Measurements from ENCODE around the gene GSTM1.

Gene GSTM1

DNA sequence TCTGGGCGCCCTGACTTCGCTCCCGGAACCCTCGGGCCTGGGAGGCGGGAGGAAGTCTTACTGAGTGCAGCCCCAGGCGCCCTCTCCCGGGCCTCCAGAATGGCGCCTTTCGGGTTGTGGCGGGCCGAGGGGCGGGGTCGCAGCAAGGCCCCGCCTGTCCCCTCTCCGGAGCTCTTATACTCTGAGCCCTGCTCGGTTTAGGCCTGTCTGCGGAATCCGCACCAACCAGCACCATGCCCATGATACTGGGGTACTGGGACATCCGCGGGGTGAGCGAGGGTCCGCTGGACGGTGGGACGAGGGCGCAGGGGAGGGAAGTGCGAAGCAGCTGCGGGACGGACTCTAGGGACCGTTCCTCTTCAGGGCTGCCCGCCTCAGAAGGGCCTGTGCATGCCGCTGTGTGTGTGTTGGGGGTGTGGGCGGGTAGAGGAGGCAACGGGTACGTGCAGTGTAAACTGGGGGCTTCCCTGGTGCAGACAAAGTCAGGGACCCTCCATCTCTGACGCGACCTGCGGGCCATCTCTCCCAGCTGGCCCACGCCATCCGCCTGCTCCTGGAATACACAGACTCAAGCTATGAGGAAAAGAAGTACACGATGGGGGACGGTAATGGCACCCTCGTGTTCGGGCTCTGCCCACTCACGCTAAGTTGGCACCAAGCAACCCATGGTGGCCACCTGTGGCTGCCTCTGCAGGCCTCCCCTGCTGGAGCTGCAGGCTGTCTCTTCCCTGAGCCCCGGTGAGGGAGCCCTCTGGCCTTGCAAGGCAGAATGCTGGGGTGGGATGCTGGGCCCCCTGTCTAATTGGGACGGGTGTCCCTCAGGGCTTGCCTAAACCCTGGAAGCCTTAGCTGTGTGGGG is at the start of gene GSTM1:
Gene GSTM1, plus strand, starts transcription at position 177 of the 859 bp plus-strand sequence. Its CDS starts 57 bp downstream, at position 234.
- no peak for DNase-seq

GRCh38 chr1:109639063-109639840 is 48.4 kb upstream of the GSTM1 start:
- no peak for DNase-seq

- no peak for DNase-seq
Observed at GRCh38 chr1:109639841-109640184, 47.8 kb upstream of the GSTM1 start.

GRCh38 chr1:109640285-109640865 is 47.2 kb upstream of the GSTM1 start:
- DNase-seq, result no peak

DNA sequence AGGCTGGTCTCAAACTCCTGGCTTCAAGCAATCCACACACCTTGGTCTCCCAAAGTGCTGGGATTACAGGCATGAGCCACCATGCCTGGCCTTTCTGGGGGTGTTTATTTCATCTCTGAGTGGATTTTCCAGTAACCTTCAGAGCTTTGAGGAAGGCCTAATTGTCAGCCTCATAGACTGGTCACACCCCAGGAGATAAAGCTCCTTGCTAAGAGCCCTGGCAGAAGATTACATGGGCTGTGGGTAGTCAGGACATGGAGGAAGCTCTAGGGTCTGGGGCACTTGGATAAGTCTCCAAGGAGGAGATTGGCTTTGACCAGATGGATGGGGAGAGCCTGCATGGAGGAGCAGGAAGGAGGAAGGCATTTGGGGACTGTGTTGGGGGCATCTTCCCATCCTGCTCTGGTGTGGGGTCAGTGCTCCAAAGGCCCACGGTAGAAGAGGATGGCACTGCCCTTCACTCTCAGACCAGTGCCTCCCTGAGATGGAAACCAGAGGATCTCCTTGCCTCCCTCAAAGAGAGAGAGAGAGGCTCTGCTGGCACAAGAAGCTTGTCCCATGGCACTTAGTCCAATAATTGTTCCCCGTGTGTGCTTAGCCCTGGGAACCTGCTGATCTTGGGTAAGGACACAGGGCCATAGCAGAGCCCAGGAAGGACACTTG is 46.4 kb upstream of the GSTM1 start:
- DNase-seq, result no peak

GRCh38 chr1:109641861-109642260 is 45.8 kb upstream of the GSTM1 start:
- no peak for DNase-seq

DNA sequence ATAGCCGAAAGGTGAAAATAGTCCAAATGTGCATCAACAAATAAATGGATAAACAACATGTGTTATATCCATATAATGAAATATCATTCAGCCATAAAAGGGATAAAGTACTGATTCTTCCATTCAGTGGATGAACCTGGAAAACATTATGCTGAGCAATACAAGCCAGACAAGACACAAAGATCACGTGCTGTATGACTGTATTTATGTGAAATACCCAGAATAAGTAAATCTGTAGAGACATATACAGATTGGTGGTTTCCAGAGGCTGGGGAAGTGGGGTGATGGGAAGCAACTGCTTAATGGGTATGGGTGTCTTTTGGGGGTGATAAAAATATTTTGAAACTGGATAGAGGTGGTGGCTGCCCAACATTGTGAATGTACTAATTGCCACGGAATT is 45.0 kb upstream of the GSTM1 start:
- no peak for DNase-seq

GRCh38 chr1:109643385-109644230 is 44.0 kb upstream of the GSTM1 start:
- peak; percentile 45 for DNase-seq

DNA sequence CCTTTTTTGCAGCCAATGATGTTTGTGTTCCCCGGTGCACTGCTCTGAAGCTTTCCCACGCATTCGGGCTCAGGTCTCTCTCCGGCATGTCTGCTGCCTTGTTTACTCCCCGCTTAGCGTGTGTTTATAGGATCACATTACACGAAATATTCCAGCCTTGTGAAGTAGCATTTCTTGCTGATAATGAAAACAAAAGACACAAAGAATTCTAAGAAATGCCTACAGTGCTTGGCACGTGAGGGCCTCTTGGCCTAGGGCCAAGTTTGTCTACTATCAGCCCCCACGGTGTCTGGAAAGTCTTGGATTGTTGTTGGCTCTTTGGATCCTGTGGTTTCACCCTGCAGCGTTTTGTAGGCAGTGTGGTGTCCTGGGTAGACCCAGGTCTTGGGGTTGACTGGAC is 42.9 kb upstream of the GSTM1 start:
- no peak for DNase-seq

- DNase-seq, result no peak
Observed at GRCh38 chr1:109649491-109649914, 38.1 kb upstream of the GSTM1 start.

GRCh38 chr1:109650609-109651008 is 37.0 kb upstream of the GSTM1 start:
- DNase-seq, result no peak

GRCh38 chr1:109652402-109652801 is 35.2 kb upstream of the GSTM1 start:
- DNase-seq, result no peak

DNA sequence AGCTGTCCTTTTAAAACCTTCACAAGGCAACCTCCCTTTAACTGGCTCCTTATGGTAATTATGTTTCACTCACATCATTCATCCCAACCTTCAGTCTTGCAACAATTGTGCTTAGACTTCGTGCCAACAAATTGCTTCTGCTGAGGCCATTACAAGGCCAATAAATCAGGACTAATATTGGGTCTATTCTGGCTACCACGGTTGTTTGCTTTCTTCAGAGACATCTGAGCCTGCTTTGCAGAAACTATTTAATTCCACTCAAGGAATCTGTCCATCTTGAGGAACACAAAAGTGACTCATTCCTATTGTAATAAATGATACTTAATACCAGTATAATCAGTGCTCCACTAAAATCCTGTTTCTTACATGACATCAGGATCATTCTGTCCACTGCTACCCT is 34.3 kb upstream of the GSTM1 start:
- DNase-seq, result no peak

- no peak for DNase-seq
Observed at GRCh38 chr1:109654519-109654918, 33.1 kb upstream of the GSTM1 start.

GRCh38 chr1:109655615-109656519 is 31.8 kb upstream of the GSTM1 start, which contains the start of gene GSTM4:
TSS of gene GSTM4 (plus strand) at chr1:109656099. CDS start at chr1:109656390, 291 bp downstream.
- DNase-seq, result peak; percentile 52

DNA sequence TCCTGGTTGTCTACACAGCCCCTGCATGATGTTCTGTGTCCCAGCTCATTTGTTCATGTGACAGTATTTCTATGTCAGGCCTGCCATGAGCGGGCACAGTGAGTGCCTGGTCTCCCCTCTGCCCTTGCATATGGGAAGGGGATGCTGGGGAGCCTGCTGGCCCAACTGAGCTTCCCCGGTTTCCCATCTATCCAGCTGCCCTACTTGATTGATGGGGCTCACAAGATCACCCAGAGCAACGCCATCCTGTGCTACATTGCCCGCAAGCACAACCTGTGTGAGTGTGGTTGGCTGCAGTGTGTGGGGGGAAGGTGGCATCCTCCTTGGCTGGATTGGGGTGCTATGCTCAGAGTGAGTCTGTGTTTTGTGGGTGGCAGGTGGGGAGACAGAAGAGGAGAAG is 30.2 kb upstream of the GSTM1 start:
- no peak for DNase-seq

GRCh38 chr1:109657970-109658369 is 29.6 kb upstream of the GSTM1 start:
- DNase-seq, result no peak

DNA sequence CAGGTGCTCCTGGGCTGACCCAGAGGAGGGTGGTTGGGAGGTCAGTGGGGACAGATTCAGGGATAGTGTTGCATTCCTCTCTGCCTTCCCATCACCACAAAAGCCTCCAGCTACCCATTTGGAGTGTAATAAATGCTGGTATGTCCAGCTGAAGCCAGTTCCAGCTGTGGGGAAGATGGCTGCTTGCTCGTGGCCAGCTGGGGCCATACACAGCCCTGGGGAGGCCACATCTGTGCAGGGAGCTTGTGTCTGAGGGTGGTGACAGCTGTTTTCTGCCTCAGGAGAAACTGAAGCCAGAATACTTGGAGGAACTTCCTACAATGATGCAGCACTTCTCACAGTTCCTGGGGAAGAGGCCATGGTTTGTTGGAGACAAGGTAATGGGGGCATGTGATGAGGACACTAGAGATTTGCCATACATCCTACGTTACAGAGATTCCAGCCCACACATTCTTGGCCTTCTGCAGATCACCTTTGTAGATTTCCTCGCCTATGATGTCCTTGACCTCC is 29.0 kb upstream of the GSTM1 start:
- DNase-seq, result no peak

- DNase-seq, result no peak
Observed at GRCh38 chr1:109659145-109659544, 28.5 kb upstream of the GSTM1 start.

DNA sequence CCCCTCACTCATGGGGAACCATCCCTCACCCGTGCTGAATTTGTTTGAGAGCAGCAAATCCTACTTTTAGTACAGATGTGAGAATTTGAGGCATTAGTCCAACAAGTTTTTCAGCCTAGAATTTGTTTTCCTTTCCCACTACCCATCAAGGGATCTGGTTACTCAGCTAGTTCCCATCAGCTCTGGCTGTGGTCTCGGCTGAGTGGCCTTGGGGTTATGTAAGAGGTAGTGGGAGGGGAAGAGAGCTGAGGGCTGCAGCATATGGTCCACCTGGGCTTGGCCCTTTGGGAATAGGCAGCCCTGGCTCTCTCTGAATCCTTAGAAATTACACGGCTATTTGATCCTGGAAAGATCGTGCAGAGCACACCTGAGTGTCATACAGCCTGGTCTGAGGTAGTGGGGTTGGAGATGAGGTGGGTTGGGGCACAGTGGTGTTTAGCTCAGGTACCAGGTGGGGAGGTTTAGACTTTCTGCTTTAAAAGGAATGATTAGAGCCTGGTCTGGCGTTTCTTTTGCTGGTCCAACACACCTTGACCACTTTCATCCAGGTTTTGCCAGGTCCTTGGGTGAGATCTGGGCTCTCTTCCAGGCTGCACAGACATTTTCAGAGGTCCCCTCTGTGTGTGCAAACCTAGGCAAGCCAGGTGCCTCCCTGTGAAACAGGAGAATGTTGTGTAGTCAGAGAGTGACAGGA is 27.5 kb upstream of the GSTM1 start:
- DNase-seq, result no peak

Measured in NCI-H510A (cell line).